Ramos (cell line): ENCODE results near the gene PPEF2.

Experiments
- in situ Hi-C: fragments of 300-500 bp; cut with MboI; formaldehyde crosslinking; loops from one replicate; pipeline ENCODE4 v1.14.3; 2022; ENCODE audit warnings: low sequenced_read_pairs; ENCODE audit not compliant: unreplicated experiment

PPEF2 gene

DNA sequence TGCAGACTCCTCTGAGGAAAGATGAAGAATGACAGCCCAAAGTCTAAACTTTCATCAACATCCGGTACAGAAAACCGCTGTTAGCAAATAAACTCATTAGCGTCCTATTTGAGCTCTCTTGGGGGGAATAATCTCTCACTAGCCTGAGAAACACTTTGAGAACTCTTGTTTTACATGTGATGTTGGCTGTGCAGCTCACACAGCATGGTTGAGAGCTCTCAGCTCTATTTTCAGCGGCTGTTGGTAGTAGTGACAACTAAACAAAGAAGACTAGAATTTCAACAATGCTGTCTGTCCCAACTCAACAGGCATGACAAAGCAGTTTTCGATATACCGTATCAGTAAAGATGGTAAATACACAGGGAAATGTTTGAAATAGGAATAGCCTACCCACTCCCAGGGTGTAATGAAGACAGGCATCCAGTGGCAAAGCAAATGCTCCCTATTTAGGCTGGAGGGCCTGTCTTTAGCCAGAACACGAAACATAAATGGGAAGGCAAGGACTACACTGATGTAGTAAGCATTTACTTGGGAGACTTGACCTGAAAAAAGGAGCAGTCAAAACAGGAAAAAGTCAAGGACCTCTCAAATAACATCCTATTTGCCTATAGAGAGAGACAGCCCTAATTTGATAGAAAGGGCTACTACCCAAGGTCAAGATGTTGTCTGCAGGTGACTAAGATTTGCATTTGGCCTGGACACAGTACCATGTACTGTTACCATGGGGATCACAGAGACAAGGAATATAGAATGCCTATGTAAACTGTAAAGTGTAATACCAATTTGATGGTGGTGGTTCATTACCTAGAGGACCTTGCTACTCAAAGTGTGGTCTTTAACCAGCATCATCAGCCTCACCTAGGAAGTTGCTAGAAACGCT is 60.4 kb downstream of the PPEF2 start:
- in situ Hi-C loops: no loop called here

DNA sequence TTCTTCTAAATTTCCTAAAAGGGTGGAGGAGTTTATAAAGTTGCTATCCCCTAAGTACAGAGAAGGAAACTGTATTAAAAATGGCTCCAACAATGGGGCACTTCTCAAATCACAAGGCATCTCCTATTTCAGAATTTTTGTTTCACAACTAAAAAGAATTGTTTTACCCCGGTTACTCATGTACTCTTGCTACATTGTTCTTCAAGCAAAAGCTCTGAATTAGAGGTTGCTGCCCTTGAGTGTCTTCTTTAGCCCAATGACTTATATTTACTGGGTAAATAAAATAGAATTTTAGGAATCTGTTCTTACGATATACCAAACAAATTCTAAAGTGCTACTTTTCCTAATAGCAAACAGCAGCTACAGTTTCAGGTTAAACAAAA is 67.5 kb downstream of the PPEF2 start:
- in situ Hi-C loops: no loop called here

DNA sequence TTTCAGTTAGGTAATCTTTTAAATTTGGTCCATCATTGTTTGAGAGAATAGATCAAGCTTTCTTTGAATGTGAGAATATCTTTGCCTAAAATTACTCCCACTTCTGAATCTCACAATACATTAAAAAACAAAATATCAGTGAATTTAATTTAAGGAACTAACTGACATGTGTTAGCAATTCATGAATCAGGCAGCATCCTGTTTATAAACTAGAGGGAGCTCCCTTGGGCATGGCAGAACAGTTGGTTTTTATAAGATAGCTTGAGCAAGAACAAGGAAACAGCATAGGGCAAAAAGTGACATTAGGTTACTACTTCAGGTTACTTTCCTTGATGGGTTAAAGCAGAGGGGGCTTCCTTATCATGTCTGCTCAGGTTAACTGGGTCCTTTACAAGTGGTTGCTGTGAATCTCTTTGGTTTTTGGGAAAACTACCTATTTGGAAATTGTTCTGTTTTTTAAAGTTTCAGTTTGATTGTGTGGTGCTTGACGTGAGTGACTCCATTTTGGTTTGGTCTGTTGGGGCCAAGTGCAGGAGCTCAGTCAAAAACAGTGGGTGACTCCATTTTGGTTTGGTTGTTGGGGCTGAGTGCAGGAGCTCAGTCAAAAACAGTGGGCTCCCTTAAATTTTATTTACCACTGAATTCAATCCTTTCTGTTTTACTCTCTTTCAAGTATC is 68.0 kb downstream of the PPEF2 start:
- in situ Hi-C loops: no loop called here

DNA sequence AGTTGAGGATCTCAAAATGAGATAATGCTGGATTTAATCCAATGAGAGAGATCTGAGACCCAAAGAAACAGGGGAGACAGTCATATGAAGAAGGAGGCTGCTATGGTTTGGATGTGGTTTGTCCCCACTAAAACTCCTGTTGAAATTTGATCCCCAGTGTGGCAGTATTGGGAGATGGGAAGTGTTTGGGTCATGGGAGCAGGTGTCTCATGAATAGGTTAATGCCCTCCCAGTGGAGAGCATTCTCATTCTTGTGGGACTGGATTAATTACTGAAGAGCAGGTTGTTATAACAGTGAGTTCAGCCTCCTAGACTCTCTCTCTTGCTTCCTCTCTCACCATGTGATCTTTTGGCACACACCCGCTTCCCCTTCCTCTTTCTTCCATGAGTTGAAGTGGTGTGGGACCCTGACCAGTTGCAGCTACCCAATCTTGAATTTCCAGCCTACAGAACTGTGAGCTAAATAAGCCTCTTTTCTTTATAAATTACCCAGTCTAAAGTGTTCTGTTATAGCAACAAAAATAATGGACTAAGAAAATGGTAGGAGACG is 70.3 kb downstream of the PPEF2 start:
- in situ Hi-C loops: no loop called here

DNA sequence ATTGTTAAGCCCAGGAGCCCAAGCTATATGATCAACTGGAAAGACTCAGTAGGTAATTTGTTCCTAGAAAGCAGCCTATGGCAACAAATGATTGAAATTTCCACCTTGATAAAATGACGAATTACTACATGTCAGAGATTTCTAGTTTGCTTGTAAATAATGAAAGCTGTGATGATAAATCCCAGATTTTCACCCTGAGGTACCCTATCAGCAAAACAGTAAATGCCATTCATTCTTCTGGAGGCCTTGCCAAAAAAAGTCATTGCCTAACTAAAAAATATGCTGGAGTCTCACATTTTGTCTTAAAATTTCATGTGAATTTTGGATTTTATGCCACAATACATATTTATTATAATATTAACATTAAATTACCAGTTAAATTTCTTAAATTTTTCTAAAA is 71.3 kb downstream of the PPEF2 start:
- in situ Hi-C loops: no loop called here

DNA sequence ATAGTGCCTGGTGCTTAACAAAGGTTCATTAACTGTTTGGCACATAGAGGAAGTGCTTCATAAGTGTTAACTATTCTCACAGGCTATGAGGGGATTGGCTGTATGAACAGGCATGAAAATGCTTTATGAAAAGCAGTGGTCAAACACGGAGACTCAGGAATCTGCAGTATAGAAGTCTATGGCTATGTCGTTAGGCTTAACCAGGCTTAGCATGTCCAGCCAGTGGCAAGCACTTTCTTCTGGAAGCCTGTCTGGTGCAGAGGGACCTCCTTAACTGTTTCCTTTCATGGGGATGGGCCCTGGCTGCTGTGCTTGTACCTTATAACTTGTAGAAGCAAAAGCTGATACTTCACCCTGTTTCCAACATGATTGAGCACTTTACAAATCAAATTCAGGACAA is 78.4 kb downstream of the PPEF2 start:
- in situ Hi-C loops: no loop called here

DNA sequence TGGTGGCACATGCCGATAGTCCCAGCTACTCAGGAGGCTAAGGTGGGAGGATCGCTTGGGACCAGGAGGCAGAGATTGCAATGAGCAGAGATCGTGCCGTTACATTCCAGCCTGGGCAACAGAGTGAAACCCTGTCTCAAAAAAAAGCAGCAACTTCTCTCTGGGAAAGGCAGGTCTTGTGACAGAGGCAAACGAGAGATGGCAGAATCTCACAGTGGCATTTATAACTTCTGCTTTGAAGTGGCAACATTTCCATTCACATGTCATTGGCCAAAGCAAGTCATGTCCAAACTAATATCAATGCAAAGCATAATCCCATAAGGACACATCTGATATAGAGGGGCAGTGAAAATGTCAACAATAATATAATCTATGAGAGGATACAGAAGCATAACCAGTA is 79.8 kb downstream of the PPEF2 start:
- in situ Hi-C loops: no loop called here

DNA sequence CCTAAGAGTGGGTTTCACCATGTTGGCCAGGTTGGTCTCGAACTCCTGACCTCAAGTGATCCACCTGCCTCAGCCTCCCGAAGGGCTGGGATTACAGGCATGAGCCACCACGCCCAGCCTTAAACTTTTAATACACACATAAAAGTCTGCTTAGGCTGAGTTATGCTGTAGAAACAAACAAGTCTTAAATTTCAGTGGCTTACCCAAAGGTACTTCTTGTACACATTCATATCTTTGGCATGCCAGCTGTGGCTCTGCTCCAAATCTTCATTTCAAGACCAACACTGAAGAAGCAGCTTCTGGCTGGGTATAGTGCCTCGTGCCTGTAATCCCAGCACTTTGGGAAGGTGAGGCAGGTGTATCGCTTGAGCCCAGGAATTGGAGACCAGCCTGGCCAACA is 80.3 kb downstream of the PPEF2 start:
- in situ Hi-C loops: no loop called here

DNA sequence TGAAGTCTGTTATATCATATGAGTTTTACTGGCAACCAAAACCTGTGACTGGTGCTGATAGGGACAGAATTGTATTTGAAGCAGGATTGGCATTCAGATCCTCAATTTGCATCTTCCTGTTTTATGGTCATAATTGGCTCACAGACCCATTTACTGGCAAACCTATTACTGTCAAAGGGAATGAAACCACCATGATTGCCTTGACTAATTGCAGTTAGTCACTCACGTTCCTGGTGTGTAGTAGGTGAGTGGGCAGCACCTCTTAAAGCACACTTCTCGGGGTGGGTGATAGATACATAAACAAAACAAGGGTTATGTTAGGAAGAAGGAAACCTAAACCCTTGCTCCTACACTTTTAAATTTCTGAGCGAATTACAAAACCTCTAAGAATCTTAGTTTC is 81.0 kb downstream of the PPEF2 start:
- in situ Hi-C loops: no loop called here

DNA sequence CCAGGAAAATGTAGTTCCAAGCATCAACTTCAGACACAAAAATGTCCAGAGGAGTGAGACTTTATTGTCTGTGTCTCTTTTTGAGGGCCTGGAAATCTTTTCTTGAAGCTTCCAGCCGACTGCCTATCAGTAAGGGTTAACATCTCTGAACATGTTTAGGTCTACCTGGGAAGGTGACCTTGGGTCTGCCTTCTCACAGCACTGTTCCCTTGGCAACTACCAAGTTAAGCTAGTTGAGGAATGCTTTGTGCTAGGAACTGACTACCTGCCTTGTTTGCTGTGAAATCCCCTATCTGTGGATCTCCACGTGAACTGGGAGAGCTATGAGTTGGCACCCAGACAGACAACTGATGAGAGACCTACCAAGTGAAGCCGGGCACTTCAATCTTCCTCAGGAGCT is 81.6 kb downstream of the PPEF2 start:
- in situ Hi-C loops: no loop called here

DNA sequence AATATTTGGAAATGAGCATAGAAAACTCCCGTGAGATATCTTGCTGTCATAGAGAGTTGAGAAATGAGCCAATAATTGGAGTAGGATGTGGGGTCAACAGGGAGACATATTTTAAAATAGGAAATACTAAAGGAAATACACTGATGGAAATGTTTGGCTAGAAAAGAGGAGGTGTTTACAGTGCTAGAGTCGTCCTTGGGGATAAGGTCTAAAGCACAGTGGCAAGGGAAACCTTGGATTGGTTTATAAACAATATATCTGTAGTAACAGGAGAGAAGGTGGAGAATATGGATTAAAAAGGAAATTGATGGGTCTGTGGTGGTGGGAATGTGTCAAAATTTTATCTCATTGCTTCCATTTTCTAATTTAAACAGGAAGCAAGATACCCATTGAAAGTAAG is 82.1 kb downstream of the PPEF2 start:
- in situ Hi-C loops: no loop called here

DNA sequence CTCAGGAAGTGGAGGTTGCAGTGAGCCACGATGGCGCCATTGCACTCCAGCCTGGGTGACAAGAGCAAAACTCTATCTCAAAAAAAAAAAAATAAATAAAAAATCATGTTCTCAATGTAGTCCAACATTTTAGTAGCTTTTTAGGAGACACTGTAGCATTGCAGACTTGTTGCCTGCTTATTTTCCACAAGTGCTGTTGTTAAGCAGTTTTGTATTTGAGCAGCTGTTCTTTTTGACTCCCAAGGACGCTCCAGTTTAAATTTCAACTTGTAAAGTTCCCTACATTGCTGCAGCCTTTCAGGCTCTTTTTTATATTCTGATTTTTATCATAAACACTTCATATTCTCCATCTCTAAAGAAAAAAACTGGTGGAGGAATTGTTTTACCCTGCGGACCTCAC is 83.1 kb downstream of the PPEF2 start:
- in situ Hi-C loops: no loop called here

DNA sequence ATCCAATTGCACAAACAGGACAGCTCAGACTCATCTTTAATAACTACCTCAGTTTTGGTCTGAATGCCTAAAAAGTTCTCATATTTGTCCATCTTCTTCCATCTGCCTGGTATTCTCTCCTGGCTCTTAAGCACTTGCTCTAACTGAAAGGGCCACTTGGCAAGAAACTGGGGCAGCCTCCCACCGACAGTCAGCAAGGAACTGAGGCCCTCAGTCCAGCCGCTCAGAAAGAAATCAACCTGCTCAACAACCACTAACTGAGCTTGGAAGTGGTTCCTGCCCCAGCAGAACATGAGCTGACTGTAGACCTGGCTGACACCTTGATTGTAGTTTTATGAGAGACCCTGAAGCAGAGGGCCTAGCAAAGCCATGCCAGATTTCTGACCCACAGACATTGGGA is 84.4 kb downstream of the PPEF2 start:
- in situ Hi-C loops: no loop called here
